AG09309 (cell line): ENCODE measurements around the gene TRPM3.
A peak's percentile ranks its signal among the peaks of the same experiment; 100 is the strongest.
"Not testable (repeated sequence)": the region's sequence is repeated elsewhere in the genome, so short reads cannot be mapped to it uniquely, and the experiment has no call there.

Experiments
- DNase-seq: peaks from one replicate; pipeline ENCODE4 v3.0.0-alpha.2; 2010; ENCODE audit warnings: low read depth
- H3K4me3 ChIP-seq: 2 replicates; pipeline ENCODE4 v1.5.1; 2011; ENCODE audit warnings: mild to moderate bottlenecking, low read depth, low read length, moderate library complexity; ENCODE audit not compliant: control insufficient read depth
- TF ChIP-seq, protein P1 (sequence below): IDR thresholded peaks from 2 replicates; pipeline ENCODE4 v1.5.1; 2011; ENCODE audit warnings: mild to moderate bottlenecking, low read depth, low read length, inconsistent platforms; ENCODE audit not compliant: insufficient read depth, control insufficient read depth; ENCODE audit errors: missing control alignments

The TRPM3 gene

DNA sequence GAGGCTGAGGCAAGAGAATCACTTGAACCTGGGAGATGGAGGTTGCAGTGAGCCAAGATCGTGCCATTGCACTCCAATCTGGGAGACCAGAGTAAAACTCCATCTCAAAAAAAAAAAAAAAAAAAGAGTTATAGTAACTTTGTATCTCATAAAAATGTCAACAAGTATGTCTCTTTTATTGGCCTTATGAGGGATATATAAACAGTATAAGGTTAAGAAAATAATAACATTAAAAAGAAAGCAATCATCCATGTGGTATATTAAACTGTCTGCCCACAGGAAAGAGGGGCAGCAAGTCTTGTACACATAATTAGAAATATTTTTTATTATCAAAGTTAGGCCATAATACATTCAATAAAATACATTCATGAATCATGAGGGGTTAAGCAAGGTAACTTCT is 447.6 kb downstream of the TRPM3 start:
- TF ChIP-seq, protein P1, sequence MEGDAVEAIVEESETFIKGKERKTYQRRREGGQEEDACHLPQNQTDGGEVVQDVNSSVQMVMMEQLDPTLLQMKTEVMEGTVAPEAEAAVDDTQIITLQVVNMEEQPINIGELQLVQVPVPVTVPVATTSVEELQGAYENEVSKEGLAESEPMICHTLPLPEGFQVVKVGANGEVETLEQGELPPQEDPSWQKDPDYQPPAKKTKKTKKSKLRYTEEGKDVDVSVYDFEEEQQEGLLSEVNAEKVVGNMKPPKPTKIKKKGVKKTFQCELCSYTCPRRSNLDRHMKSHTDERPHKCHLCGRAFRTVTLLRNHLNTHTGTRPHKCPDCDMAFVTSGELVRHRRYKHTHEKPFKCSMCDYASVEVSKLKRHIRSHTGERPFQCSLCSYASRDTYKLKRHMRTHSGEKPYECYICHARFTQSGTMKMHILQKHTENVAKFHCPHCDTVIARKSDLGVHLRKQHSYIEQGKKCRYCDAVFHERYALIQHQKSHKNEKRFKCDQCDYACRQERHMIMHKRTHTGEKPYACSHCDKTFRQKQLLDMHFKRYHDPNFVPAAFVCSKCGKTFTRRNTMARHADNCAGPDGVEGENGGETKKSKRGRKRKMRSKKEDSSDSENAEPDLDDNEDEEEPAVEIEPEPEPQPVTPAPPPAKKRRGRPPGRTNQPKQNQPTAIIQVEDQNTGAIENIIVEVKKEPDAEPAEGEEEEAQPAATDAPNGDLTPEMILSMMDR, result no peak
- DNase-seq, result no peak
- H3K4me3 ChIP-seq, result no peak overlapping the region

DNA sequence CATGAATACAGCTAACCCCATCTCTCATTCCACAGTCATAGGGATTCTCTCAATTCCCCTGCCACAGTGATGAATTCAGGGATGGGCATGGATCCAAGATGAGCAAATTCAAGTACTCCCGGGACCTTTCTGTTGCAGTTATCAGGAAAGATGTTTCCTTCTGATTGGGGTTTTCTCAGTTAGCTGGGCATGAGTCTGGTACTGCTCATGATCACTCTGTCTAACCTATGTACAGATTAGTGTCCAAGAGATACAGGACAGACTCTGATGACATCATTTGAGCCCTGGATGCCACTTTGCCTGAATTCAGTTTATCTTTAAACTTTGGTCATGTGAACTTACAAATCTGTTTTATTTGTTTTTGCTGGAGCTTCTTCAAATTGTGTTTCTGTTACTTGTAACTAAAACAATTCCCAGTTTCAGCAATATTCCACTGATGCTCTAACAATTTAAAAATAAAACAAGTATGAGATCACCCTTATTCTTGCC is 449.2 kb downstream of the TRPM3 start:
- DNase-seq, result no peak
- no peak overlapping the region for H3K4me3 ChIP-seq
- TF ChIP-seq, protein P1, result no peak

DNA sequence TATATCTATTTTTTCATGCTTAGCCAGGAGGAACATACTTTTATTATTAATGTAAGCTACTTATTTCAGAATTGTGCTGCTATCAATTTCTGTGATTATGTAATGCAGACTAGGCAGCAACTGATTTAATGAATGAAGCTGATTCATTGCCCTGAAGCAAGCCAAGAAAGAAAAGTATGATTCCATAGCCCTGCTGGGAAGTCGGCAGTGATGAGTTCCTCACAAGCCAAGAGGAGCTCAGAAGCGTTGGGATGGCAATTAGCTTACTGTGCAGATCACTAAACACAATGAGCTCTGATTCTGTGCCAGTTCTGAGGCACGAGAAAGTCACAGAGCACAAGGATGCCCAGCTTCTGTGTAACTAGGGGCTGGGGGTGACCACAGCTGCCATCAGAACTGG is 452.7 kb downstream of the TRPM3 start:
- H3K4me3 ChIP-seq, result no peak overlapping the region
- TF ChIP-seq, protein P1, result no peak
- peak; percentile 14 for DNase-seq

DNA sequence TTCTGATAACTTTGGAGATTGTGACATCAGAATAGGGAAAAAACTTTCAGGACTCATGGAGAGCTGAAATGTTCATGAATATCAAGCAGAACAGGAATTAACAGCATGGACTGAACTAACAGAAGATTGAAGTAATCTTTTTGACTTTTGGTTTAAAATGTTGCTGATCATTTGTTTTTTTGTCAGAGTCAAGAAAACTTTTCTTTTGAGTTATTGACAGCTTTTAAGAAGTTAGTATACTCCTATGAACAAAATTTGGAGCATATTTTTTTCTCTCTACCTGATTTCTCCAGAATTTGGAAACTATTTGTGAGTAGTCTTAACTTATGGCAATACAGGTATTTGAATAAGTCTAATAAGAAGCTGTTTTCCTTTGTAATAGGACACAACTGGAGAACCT is 462.7 kb downstream of the TRPM3 start:
- TF ChIP-seq, protein P1, result no peak
- no peak for DNase-seq
- no peak overlapping the region for H3K4me3 ChIP-seq

DNA sequence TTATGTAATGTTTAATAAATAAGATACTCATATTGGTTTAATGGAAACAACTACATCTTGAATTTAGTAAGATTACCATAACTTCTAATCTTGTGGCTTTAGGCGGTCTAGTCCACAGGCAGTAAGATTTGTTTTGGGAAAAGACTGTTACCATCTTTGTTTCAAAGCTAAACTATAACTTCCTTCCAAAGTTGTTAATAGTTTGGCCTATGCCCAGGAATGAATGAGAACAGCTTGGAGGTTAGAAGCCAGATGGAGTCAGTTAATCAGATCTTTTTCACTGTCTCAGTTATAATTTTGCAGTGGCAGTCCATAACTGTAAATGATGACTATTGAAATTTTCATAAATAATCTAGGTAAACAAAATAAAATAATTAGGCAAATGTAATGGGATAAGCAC is 465.1 kb downstream of the TRPM3 start:
- DNase-seq, result no peak
- no peak overlapping the region for H3K4me3 ChIP-seq
- TF ChIP-seq, protein P1, result no peak

DNA sequence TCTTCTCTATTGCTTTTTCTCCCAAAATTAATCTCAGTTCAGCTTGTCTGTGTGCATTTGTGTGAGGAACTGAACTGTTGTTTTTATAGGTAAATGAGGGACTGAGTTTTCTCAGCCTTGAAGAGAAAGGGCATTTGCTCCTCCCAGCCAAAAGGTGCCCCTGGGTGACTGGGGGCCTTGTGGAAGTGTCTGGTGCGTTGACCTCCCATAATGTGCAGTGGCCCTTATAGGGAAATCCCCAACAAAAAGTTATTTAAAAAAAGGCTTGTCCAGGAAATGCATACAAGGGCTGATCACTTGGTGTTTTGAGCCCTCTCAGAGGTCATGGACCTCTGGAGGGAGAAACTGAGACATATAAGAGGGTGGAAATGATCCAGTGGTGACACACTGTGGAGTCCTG is 467.3 kb downstream of the TRPM3 start:
- TF ChIP-seq, protein P1, result no peak
- H3K4me3 ChIP-seq, result no peak overlapping the region

DNA sequence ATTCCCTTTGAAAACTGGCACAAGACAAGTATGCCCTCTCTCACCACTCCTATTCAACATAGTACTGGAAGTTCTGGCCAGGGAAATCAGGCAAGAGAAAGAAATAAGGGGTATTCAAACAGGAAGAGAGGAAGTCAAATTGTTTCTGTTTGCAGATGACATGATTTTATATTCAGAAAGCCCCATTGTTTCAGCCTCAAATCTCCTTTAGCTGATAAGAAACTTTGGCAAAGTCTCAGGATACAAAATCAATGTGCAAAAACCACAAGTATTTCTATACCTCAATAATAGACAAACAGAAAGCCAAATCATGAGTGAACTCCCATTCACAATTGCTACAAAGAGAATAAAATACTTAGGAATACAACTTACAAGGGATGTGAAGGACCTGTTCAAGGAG is 476.8 kb downstream of the TRPM3 start:
- H3K4me3 ChIP-seq, DNase-seq: not testable (repeated sequence)

More for the DNA sequence above, 467.3 kb downstream of the TRPM3 start:
- DNase-seq, result no peak
